BJ (cell line): Measurements from ENCODE around the gene GSN. TPM values are rescaled to one million over a fixed set of nuclear protein-coding genes. Genes with fewer than 3 reads are reported as not detected.
A peak's percentile ranks its signal among the peaks of the same experiment; 100 is the strongest.

Source experiments
- CTCF ChIA-PET: fragments of 350-600 bp; formaldehyde crosslinking; extraction: SDS; loops from one replicate; lab custom pipeline; 2021; ENCODE audit warnings: antibody characterized with exemption, inconsistent platforms; lab: Yijun Ruan, JAX
- POLR2A ChIA-PET: fragments of 300-600 bp; sonication (Branson Sonifier 250); formaldehyde crosslinking; extraction: SDS; loops from one replicate; lab custom pipeline; 2021; ENCODE audit warnings: antibody characterized with exemption; lab: Charles Lee
- DNase-seq: peaks from one replicate; pipeline ENCODE4 v3.0.0-alpha.2; 2011; ENCODE audit warnings: low read depth
- H3K27me3 ChIP-seq: 2 replicates; pipeline ENCODE4 v1.6.0; 2011; ENCODE audit warnings: low read length; ENCODE audit not compliant: control insufficient read depth, insufficient read depth
- H3K36me3 ChIP-seq: 2 replicates; pipeline ENCODE4 v1.5.1; 2011; ENCODE audit warnings: low read length; ENCODE audit not compliant: control insufficient read depth, insufficient read depth
- H3K4me3 ChIP-seq: 2 replicates; pipeline ENCODE4 v1.5.1; 2011; ENCODE audit warnings: low read depth, mild to moderate bottlenecking, control low read depth, low read length
- polyA plus RNA-seq: library from polyadenylated mRNA; depleted of rRNA; stranded (reverse); fragments of >200 nt; gene quantifications from 2 replicates; pipeline ENCODE4 v1.2.3, GENCODE V29; 2011
- TF ChIP-seq, protein P1 (sequence below): IDR thresholded peaks from 2 replicates; pipeline ENCODE4 v1.5.1; 2011; ENCODE audit warnings: low read depth, mild to moderate bottlenecking, control low read depth, inconsistent platforms, low read length, moderate library complexity; ENCODE audit not compliant: insufficient read depth

GSN gene
- polyA plus RNA-seq, 1 experiment: 765 TPM

DNA sequence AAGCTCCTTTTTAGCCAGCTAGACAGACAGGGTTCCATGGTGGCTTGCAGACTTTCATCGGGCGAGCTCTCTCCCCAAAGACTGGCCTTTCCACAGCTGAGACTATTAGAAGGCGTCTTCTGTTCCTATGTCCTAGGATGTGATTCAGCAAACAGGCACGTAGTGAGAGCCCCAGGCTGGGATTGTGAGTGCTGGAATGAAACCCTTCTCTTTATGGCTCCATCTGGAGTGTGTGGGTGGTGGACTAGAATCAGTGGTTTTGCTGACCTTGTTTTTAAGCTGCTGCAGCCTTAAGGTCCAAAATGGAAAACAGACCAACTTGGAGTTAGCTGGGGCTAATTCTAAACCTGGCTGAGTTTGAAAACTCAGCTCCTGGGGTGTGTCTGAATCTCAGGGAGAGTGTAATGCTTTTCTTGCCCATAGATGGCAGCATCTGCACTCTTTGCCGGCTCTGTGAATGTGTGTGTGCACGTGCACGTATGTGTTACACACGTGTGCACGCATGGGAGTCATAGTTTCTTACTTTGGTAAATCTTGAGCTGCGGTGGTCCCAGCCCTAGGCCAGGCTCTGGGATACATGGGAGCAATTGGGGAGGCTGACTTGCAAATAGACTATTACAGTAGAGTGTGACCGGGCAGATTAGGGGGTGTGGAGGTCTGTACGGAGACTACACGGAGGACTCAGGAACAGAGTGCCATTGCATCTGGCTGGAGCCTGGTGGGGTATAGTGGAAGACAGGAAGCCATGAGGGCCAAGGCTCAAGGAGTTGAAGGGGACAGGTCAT, 10.7 kb downstream of the GSN start:
- CTCF ChIA-PET: interaction anchor here (0.6 to 2.6 kb wide), 29 partner anchors 8 to 162 kb away, joined by 3 to 38 read pairs (median 5); partner anchors contain the start of gene GSN
- DNase-seq: peak; percentile 100
- H3K4me3 ChIP-seq: no peak overlapping the region
- peaks cover 11% of the 10 kb centered on the region for H3K36me3 ChIP-seq
- no peaks in the 10 kb centered on the region for H3K27me3 ChIP-seq
- POLR2A ChIA-PET: interaction anchor here (0.6 to 0.9 kb wide), 4 partner anchors 10 to 206 kb away, joined by 3 to 6 read pairs (median 4); no protein-coding TSS in a partner anchor
- TF ChIP-seq, protein P1, sequence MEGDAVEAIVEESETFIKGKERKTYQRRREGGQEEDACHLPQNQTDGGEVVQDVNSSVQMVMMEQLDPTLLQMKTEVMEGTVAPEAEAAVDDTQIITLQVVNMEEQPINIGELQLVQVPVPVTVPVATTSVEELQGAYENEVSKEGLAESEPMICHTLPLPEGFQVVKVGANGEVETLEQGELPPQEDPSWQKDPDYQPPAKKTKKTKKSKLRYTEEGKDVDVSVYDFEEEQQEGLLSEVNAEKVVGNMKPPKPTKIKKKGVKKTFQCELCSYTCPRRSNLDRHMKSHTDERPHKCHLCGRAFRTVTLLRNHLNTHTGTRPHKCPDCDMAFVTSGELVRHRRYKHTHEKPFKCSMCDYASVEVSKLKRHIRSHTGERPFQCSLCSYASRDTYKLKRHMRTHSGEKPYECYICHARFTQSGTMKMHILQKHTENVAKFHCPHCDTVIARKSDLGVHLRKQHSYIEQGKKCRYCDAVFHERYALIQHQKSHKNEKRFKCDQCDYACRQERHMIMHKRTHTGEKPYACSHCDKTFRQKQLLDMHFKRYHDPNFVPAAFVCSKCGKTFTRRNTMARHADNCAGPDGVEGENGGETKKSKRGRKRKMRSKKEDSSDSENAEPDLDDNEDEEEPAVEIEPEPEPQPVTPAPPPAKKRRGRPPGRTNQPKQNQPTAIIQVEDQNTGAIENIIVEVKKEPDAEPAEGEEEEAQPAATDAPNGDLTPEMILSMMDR: peak; percentile 86

- POLR2A ChIA-PET: no interaction called here
- DNase-seq: no peak
- CTCF ChIA-PET: interaction anchor here (0.6 to 3.1 kb wide), 8 partner anchors 12 to 528 kb away, joined by 3 to 22 read pairs (median 6); partner anchors contain the start of genes GSN and RAB14
- Histone ChIP-seq H3K27me3 (no peaks in the 10 kb centered on the region), H3K36me3 (peaks cover 20% of the 10 kb centered on the region), H3K4me3 (no peak overlapping the region)
- TF ChIP-seq, protein P1: no peak
Measured at GRCh38 chr9:121279776-121280388, 11.9 kb downstream of the GSN start.

- ChIA-PET CTCF (interaction anchor here (0.6 to 3.1 kb wide), 7 partner anchors 13 to 529 kb away, joined by 3 to 22 read pairs (median 6); partner anchors contain the start of genes GSN and RAB14), POLR2A (no interaction called here)
- no peak for DNase-seq
- H3K4me3 ChIP-seq: no peak overlapping the region
- no peaks in the 10 kb centered on the region for H3K27me3 ChIP-seq
- TF ChIP-seq, protein P1: no peak
- peaks cover 22% of the 10 kb centered on the region for H3K36me3 ChIP-seq
Measured at GRCh38 chr9:121280715-121281613, 13.0 kb downstream of the GSN start.

GRCh38 chr9:121281614-121282276, 13.8 kb downstream of the GSN start:
- Histone ChIP-seq H3K27me3 (no peaks in the 10 kb centered on the region), H3K36me3 (peaks cover 19% of the 10 kb centered on the region), H3K4me3 (no peak overlapping the region)
- DNase-seq: no peak
- TF ChIP-seq, protein P1: peak; percentile 13; the same call in 1 of the 2 replicates
- CTCF ChIA-PET: interaction anchor here (1.0 to 3.1 kb wide), 6 partner anchors 10 to 118 kb away, joined by 3 to 22 read pairs (median 6); partner anchors contain the start of gene RAB14
- POLR2A ChIA-PET: no interaction called here
